Ramos (cell line): ENCODE measurements around the gene ZC3H8.

Experiments
- in situ Hi-C: fragments of 300-500 bp; cut with MboI; formaldehyde crosslinking; loops from one replicate; pipeline ENCODE4 v1.14.3; 2022; ENCODE audit warnings: low sequenced_read_pairs; ENCODE audit not compliant: unreplicated experiment

ZC3H8 gene

GRCh38 chr2:112198780-112199179 is 56.1 kb downstream of the ZC3H8 start:
- in situ Hi-C loops = no loop called here

GRCh38 chr2:112197868-112198267 is 57.0 kb downstream of the ZC3H8 start:
- in situ Hi-C loops = no loop called here

GRCh38 chr2:112195950-112196349 is 58.9 kb downstream of the ZC3H8 start:
- in situ Hi-C loops = no loop called here

GRCh38 chr2:112195167-112195766 is 59.6 kb downstream of the ZC3H8 start:
- in situ Hi-C loops = no loop called here

DNA sequence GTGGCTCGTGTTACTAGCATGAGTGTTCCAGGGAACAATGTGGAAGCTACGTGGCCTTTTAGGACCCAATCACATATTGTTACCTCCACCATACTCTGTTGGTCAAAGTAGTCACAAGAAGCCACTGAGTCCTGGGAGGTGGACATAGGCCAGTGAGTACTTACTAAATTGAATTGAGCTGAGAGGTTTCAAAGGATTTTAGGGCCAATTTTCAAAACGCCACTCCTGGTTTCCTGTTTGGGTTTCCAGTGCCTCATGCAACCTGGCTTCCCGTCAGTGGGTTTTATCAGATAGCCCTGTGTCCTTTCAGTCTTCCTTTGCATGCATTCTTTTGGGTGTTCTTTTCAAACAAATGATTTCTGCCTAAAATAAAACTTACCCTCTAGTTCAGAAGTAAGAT is 60.4 kb downstream of the ZC3H8 start:
- in situ Hi-C loops = no loop called here

GRCh38 chr2:112194028-112194427 is 60.8 kb downstream of the ZC3H8 start:
- in situ Hi-C loops = no loop called here

DNA sequence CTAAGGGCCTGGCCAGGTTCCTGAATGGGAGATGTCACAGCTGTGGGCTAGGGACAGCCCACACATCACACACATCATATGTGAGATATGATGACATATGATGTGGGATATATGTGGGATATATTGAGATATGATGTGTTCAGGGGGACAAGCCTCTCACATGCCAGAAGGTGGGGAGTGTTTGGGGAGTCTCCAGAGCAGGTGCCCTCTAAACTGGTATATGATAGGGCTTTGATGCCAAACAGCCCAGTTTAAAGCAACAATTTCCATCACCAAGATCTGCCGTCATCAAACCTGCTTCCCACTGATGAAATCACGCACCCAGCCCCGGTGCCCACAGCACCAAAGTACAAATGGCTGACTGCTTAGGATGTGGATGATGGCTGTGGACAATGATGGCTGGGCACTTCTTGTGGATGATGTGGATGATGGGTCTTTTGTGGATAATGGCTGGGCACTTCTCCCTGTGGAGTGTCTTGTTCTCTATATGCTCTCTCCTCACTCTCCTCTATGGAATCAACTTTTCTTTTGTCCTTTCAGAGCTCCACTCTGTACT is 65.8 kb downstream of the ZC3H8 start:
- in situ Hi-C loops = no loop called here

GRCh38 chr2:112187805-112188596 is 66.8 kb downstream of the ZC3H8 start:
- in situ Hi-C loops = no loop called here

DNA sequence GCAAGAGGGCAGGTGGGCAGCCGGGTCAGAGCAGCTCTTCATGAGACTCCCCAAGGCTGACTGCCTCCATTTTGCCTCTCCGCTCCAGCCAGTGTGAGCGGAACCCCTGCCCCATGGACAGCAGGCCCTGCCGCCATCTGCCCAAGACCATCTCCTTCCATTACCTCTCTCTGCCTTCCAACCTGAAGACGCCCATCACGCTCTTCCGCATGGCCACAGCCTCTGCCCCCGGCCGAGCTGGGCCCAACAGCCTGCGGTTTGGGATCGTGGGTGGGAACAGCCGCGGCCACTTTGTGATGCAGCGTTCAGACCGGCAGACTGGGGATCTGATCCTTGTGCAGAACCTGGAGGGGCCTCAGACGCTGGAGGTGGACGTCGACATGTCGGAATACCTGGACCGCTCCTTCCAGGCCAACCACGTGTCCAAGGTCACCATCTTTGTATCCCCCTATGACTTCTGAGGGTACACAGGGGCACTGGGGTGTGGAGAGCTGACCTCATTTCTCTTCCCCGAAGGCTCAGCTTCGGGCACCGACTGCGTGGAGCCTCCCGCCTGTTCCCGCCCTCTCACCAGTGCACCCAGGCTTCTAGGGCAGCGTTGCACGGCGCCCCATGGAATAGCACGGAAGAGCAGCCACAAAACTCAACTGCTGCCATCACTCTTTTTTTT is 67.7 kb downstream of the ZC3H8 start:
- in situ Hi-C loops = no loop called here

DNA sequence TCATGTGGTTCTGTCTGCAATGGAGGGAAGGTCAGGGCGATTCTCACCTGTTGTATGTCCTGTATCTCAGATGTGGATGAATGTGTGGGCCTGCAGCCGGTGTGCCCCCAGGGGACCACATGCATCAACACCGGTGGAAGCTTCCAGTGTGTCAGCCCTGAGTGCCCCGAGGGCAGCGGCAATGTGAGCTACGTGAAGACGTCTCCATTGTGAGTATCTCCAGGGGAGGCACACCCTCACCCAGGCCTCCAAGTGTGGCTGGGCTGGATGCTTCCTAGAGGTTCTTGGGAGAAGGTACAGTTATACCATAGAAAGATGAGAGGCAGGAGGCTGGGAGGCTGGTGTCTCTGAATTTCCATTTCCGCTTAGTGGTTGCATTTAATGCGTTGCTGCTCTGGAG is 69.7 kb downstream of the ZC3H8 start:
- in situ Hi-C loops = no loop called here

GRCh38 chr2:112184121-112184520 is 70.7 kb downstream of the ZC3H8 start:
- in situ Hi-C loops = no loop called here

GRCh38 chr2:112183327-112184025 is 71.4 kb downstream of the ZC3H8 start:
- in situ Hi-C loops = no loop called here

DNA sequence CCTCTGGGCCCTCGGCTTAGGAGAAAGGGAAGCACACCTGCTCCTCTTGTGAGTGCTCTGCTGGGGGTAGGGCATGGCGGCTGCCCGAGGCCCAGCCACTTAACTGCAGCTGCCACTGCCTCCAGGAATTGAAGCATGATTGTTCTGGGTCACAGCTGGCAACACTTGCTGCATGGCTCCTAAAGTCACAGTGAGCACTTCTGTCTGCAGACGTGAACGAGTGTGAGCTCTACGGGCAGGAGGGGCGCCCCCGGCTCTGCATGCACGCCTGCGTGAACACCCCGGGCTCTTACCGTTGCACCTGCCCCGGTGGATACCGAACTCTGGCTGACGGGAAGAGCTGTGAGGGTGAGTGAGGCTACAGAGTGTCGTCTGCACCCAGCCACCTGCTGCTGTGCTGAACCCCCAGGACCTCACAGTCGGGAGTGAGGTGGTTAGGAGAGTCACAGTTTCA is 72.2 kb downstream of the ZC3H8 start:
- in situ Hi-C loops = no loop called here

DNA sequence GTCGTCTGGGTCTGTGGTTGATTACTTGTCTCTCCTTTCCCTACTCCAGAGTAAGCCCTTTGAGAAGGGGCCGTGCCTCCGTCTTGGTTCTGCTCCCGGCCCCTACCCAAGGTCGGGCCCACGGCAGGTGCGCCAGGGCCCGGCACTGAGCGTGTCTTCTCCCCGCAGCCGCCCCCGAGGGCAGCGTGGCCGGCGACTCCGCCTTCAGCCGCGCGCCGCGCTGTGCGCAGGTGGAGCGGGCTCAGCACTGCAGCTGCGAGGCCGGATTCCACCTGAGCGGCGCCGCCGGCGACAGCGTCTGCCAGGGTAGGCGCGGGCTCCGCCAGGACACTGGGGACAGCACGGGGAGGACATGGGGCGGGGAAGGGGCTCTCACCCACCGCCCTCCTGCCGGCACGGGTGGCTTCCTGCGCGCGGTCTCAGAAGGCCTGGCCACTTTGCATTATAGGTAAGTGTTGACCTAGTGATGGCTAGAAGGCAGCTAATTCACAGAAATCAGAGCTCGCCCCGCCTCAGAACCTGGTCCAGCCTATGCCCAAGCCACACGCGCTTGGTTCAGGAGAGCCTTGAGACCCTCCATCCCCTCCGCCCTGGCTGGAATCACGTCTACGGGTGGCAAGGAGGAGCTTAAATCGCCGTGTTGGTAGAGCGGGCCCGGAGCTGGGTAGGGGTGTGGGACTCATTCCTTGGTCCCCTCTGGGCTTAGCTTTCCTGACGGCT is 73.1 kb downstream of the ZC3H8 start:
- in situ Hi-C loops = no loop called here

DNA sequence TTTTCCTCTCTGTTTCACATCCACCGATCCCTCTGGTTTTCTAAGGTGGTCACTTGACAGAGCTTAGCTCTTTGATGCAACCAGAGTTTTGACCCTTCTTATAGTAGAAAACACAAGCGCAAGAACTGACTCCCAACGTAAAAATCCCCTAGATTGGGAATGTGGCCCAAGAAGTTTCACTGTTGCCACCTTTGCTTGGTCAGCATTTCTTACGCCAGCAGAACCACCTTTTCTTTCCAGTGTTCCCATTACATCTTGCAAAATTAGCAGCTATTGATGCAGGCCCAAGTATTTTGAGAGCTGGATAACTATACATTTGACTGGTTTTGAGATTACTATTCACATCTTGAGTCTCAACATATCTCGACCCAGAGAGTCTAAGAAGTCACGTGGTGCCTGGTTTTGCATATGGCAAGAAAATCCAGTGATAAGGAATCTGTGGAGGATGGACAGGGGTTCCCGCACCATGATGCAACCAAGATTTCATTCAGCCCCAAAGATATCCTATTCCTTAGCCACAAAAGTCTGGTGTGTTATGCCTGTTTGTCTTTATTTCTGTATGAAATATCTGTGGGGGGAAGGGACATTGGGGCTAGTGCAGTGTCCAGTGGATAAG is 78.8 kb downstream of the ZC3H8 start:
- in situ Hi-C loops = no loop called here

GRCh38 chr2:112175333-112175732 is 79.5 kb downstream of the ZC3H8 start:
- in situ Hi-C loops = no loop called here

- in situ Hi-C loops = no loop called here
These were observed 80.5 kb downstream of the ZC3H8 start for GRCh38 chr2:112174383-112174782.

DNA sequence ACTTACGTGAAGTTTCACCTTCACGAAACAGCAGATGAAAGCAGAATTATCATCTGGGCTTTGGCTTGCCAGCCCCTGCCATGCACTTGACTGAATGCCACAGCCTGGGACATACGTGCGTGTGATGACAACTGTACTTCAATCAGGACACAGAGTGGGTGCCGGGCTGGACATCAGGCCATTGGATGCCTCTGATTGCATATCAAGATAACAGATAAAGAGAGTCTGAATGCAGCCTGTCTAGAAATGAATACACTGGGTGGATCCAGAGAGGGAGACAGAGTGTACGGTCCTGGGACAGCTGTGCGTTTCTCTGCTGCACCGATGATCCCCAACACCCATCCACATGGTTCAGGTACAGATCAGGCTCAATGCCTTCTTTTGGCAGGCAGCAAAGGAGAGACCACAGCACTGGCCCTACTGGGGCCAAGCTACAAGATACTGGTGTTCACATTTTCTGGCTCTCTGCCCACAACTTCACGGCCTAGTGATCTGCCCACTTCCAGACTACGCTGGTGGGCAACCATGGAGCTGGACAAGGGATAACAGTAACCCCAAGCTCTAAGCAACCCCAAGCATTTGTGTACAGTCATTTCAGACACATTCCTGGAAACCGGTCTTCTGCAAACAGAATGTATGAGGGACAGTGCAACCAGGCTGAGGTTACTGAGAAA is 81.1 kb downstream of the ZC3H8 start:
- in situ Hi-C loops = no loop called here

DNA sequence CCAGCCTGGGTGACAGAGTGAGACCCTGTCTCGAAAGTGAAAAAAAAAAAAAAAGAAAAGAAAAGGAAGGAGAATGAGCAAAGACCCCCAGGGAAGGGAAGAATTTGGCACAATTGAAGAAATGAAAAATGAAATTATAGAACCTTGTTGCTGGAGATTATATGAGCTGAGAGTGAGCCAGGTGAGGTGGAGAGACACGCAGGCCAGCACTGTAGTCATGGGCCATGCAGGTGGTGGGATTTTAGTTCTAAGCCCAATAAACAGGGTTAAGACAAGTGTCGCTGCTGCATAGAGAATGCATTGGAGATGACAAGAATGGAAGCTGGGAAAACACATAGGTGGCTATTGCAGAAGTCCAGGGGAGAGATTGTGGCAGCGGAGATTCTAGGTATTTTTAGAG is 84.3 kb downstream of the ZC3H8 start:
- in situ Hi-C loops = no loop called here
